SU-DHL-6 (cell line): ENCODE results near the gene HOXA11.
A peak's percentile ranks its signal among the peaks of the same experiment; 100 is the strongest.

Source experiments
- H2AFZ ChIP-seq: fragments of 200-600 bp; sonication (generic); 2 replicates; pipeline ENCODE4 v1.6.1; 2014; ENCODE audit warnings: low read depth, mild to moderate bottlenecking, moderate library complexity, mixed read lengths, antibody characterized with exemption, low read length; ENCODE audit not compliant: severe bottlenecking
- H3F3A ChIP-seq: fragments of 200-600 bp; shearing (Covaris generic); 2 replicates; pipeline ENCODE4 v1.6.0; 2016; ENCODE audit warnings: antibody characterized with exemption, mild to moderate bottlenecking; ENCODE audit not compliant: insufficient read depth
- H3K27ac ChIP-seq: fragments of 200-600 bp; sonication (generic); 2 replicates; pipeline ENCODE4 v1.5.1; 2016; ENCODE audit warnings: low read depth, mild to moderate bottlenecking, low read length, moderate library complexity, mixed read lengths
- H3K27me3 ChIP-seq: fragments of 200-600 bp; sonication (generic), shearing (Covaris generic); 2 replicates; pipeline ENCODE4 v1.6.0; 2014; ENCODE audit warnings: mild to moderate bottlenecking, low read length
- H3K36me3 ChIP-seq: fragments of 200-600 bp; sonication (generic); 2 replicates; pipeline ENCODE4 v1.6.1; 2014; ENCODE audit warnings: mild to moderate bottlenecking, low read length, mixed read lengths
- H3K4me2 ChIP-seq: fragments of 300-600, 200-600 bp; shearing (Covaris generic), sonication (generic); 2 replicates; pipeline ENCODE4 v1.6.0; 2014; ENCODE audit warnings: low read length, low read depth, mild to moderate bottlenecking; ENCODE audit not compliant: poor library complexity, severe bottlenecking
- H3K4me3 ChIP-seq: fragments of 200-600 bp; sonication (generic); 2 replicates; pipeline ENCODE4 v1.5.1; 2014; ENCODE audit warnings: antibody characterized with exemption, low read length, mild to moderate bottlenecking, mixed read lengths; ENCODE audit not compliant: insufficient read depth, poor library complexity, severe bottlenecking
- H3K79me2 ChIP-seq: fragments of 200-600 bp; sonication (generic); 2 replicates; pipeline ENCODE4 v1.6.1; 2014; ENCODE audit warnings: mild to moderate bottlenecking, low read length, moderate library complexity; ENCODE audit not compliant: insufficient read depth
- H3K9ac ChIP-seq: fragments of 200-600 bp; sonication (generic); 2 replicates; pipeline ENCODE4 v1.7.0; 2014; ENCODE audit warnings: mild to moderate bottlenecking, low read length
- H3K9me2 ChIP-seq: fragments of 200-600 bp; sonication (generic); replicated peaks from 2 replicates; pipeline ENCODE4 v1.6.1; 2014; ENCODE audit warnings: low read length; ENCODE audit not compliant: insufficient read depth
- H3K9me3 ChIP-seq: fragments of 200-600 bp; sonication (generic); 2 replicates; pipeline ENCODE4 v1.6.1; 2014; ENCODE audit warnings: low read length, mixed read lengths; ENCODE audit not compliant: insufficient read depth
- H4K20me1 ChIP-seq: fragments of 200-600 bp; sonication (generic); 2 replicates; pipeline ENCODE4 v1.6.1; 2014; ENCODE audit warnings: low read depth, mild to moderate bottlenecking, antibody characterized with exemption, low read length, moderate library complexity, mixed read lengths
- EZH2phosphoT487 ChIP-seq: fragments of 200-600 bp; sonication (generic), shearing (Covaris generic); conservative IDR thresholded peaks from 2 replicates; pipeline ENCODE4 v1.6.1; 2018; ENCODE audit warnings: mild to moderate bottlenecking, antibody characterized with exemption, low read length, moderate library complexity, mixed read lengths
- TF ChIP-seq, protein P1 (sequence below): fragments of 200-600 bp; sonication (generic); IDR thresholded peaks from one replicate; pipeline ENCODE4 v1.5.1; 2017; ENCODE audit warnings: antibody characterized with exemption, mild to moderate bottlenecking, low read length, moderate library complexity; ENCODE audit not compliant: insufficient read depth, poor library complexity, severe bottlenecking

Gene HOXA11

DNA sequence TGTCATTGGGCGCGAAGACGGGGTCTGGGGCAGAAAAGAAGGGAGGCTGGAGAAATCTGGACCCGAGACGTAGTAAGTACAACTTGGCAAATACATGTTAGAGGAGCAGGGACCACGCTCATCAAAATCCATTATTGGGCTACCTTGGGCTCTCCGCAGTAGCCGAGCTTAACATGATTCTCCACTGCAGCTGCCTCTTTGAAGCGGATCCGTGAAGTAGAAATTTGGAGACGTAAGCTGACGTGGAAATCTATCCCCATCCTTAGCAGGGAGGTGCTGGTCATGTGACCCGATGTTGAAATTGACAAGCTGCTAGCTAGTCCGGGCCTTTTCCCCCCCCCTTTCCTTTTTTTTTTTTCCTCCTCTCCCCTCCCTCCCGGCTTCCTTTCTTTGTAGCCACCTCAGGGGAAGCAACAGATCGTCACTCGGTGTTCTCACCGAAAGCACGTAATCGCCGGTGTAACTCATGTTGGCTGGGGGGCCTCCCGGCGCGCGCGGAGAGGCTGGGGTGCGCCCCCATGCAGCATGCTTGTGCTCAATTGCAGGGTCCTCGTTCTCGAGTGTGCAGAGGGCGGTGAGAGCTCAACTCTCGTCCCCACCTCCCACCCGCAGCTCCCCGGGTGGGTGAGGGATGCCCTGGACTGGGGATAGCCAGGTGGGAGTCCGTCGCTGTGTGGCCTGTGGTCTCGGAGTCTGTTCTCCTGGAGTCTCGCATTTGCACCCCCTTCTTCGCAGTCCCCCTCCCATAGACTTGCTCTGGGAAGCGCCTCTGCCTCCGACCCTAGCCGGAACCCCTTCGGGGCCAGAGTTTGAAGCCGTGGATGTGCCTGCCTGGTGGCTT, at the start of gene HOXA11:
Gene HOXA11 (minus strand): TSS at position 220 of the 841 bp plus-strand sequence. CDS start 88 bp downstream, at position 132.
- Histone ChIP-seq H3K9me3 (no peaks in the 10 kb centered on the region), H3K4me2 (peak within 1 kb of the TSS; percentile 28), H3K79me2 (no peaks in the 10 kb centered on the region), H3K27me3 (no peaks in the 10 kb centered on the region), H2AFZ (no peak within 1 kb of the TSS), H3K9ac (no peak within 1 kb of the TSS), H4K20me1 (no peaks in the 10 kb centered on the region), H3F3A (no peaks in the 10 kb centered on the region), H3K36me3 (no peaks in the 10 kb centered on the region), H3K4me3 (no peak within 1 kb of the TSS), H3K27ac (no peak within 1 kb of the TSS), H3K9me2 (no peaks in the 10 kb centered on the region)
- no peak for TF ChIP-seq EZH2phosphoT487
- TF ChIP-seq, protein P1, sequence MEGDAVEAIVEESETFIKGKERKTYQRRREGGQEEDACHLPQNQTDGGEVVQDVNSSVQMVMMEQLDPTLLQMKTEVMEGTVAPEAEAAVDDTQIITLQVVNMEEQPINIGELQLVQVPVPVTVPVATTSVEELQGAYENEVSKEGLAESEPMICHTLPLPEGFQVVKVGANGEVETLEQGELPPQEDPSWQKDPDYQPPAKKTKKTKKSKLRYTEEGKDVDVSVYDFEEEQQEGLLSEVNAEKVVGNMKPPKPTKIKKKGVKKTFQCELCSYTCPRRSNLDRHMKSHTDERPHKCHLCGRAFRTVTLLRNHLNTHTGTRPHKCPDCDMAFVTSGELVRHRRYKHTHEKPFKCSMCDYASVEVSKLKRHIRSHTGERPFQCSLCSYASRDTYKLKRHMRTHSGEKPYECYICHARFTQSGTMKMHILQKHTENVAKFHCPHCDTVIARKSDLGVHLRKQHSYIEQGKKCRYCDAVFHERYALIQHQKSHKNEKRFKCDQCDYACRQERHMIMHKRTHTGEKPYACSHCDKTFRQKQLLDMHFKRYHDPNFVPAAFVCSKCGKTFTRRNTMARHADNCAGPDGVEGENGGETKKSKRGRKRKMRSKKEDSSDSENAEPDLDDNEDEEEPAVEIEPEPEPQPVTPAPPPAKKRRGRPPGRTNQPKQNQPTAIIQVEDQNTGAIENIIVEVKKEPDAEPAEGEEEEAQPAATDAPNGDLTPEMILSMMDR, result no peak

DNA sequence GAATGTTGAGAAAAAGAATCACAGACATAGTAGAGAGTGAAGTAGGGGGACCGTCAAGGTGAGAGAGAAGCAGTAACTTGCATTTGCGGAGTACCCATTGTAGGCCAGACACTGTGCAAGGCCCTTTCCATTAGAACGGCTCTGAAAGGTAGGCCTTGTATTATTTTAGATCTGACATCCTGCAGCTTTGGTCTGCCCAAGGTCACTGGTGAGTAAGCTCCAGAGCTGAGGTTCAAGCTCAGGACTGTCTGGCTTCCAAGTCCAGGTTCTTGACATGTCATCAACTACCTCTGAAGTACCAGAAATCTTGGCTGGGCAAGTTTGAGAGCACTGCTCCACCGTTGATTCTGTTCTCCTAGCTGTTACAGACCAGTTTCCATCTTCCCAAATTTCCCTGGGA, 44.4 kb upstream of the HOXA11 start:
- Histone ChIP-seq H3K9ac (no peak overlapping the region), H4K20me1 (no peaks in the 10 kb centered on the region), H3K27me3 (no peaks in the 10 kb centered on the region), H3K36me3 (no peaks in the 10 kb centered on the region), H3F3A (no peaks in the 10 kb centered on the region), H3K79me2 (no peaks in the 10 kb centered on the region), H3K4me3 (no peak overlapping the region), H3K27ac (no peak overlapping the region), H3K9me3 (no peaks in the 10 kb centered on the region), H2AFZ (no peak overlapping the region), H3K4me2 (no peak overlapping the region), H3K9me2 (no peaks in the 10 kb centered on the region)
- TF ChIP-seq EZH2phosphoT487, result no peak
- TF ChIP-seq, protein P1, result no peak

DNA sequence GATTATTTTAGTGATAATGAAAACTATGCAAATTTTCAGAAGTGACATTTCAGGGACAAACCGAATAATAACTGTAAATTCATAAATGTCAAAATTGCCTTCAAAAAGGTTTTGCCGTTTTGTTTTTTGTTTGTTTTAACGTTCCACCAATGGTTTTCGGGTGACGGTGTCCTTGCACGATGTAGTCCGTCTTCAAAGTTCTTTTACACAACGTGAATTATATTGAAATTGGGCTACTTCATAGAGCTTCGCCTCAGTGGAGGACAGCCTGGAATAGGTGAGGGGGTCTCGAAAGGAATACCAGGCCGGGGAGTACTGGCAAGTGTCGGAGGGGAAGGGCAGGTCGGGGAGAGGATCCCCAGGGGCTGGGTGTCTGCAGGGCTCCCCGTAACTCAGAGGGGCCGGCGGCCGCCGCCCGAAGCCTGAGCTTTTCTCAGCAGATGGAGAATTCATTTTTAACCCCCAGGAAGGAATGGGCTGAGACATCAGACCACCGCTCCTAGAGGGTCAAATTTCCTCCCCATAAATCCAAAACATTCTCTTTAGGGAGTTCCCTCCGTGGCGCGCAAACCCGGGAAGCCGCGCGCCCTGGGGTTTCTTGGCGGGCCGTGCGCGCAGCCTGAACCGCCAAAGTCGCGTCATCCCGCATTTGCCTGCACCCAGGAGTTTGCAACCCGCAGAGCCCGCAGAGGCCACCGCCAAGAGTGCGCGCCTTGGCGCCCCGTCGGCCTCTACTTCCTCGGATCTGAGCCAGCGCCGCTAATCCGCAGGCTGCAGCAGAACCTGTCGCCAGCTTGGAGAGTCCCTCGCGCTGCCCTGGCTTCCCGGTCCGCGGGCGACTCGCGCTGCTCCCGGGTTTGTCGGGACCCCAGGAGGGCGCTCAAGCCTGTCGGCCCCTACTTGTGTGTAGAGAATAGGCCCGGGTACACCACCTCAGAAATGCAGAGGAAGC, 40.2 kb upstream of the HOXA11 start:
- Histone ChIP-seq H4K20me1 (no peaks in the 10 kb centered on the region), H3K27me3 (no peaks in the 10 kb centered on the region), H3K4me2 (no peak overlapping the region)

More for the DNA sequence above, 40.2 kb upstream of the HOXA11 start:
- no peaks in the 10 kb centered on the region for H3K79me2 ChIP-seq
- TF ChIP-seq EZH2phosphoT487, result no peak
- TF ChIP-seq, protein P1, result no peak
- no peak overlapping the region for H3K4me3 ChIP-seq
- H3K9me3 ChIP-seq, result no peaks in the 10 kb centered on the region
- H3K36me3 ChIP-seq, result no peaks in the 10 kb centered on the region
- no peak overlapping the region for H3K9ac ChIP-seq
- no peaks in the 10 kb centered on the region for H3F3A ChIP-seq
- no peak overlapping the region for H3K27ac ChIP-seq
- H2AFZ ChIP-seq, result no peak overlapping the region
- H3K9me2 ChIP-seq, result no peaks in the 10 kb centered on the region
